AG10803 (cell line): Measurements from ENCODE around the gene LITAFD.

Experiments
- DNase-seq: peaks from one replicate; pipeline ENCODE4 v3.0.0; 2010; ENCODE audit warnings: low read depth
- H3K4me3 ChIP-seq: 2 replicates; pipeline ENCODE4 v1.5.1; 2011; ENCODE audit warnings: mild to moderate bottlenecking, low read length, control low read depth
- CTCF ChIP-seq: conservative IDR thresholded peaks from 2 replicates; pipeline ENCODE4 v1.5.1; 2011; ENCODE audit warnings: mild to moderate bottlenecking, low read length, control low read depth, inconsistent platforms

Gene LITAFD

GRCh38 chr16:8919934-8920462 lies 37.8 kb downstream of the LITAFD start:
- H3K4me3 ChIP-seq: no peak overlapping the region
- TF ChIP-seq CTCF: no peak
- DNase-seq: no peak

GRCh38 chr16:8920645-8921346 lies 38.6 kb downstream of the LITAFD start:
- TF ChIP-seq CTCF: no peak
- no peak overlapping the region for H3K4me3 ChIP-seq
- peak; percentile 31 for DNase-seq

- no peak for DNase-seq
- no peak for TF ChIP-seq CTCF
- no peak overlapping the region for H3K4me3 ChIP-seq
These were observed 39.3 kb downstream of the LITAFD start for GRCh38 chr16:8921347-8921984.

GRCh38 chr16:8923199-8923598 lies 41.0 kb downstream of the LITAFD start:
- no peak for DNase-seq
- H3K4me3 ChIP-seq: no peak overlapping the region
- no peak for TF ChIP-seq CTCF

GRCh38 chr16:8924214-8924613 lies 42.1 kb downstream of the LITAFD start:
- no peak for TF ChIP-seq CTCF
- no peak overlapping the region for H3K4me3 ChIP-seq
- DNase-seq: no peak

GRCh38 chr16:8925455-8925854 lies 43.3 kb downstream of the LITAFD start:
- no peak for TF ChIP-seq CTCF
- H3K4me3 ChIP-seq: no peak overlapping the region
- DNase-seq: no peak

GRCh38 chr16:8926827-8927226 lies 44.7 kb downstream of the LITAFD start:
- H3K4me3 ChIP-seq: no peak overlapping the region
- DNase-seq: no peak
- TF ChIP-seq CTCF: no peak
